Germinal center (tissue), 1 donor: Measurements from ENCODE around the gene MAP3K21.

ENCODE experiments used
- DNase-seq: peaks from one replicate; pipeline ENCODE4 v3.0.0; 2012; ENCODE audit warnings: mixed read lengths, low spot score

Gene MAP3K21

DNA sequence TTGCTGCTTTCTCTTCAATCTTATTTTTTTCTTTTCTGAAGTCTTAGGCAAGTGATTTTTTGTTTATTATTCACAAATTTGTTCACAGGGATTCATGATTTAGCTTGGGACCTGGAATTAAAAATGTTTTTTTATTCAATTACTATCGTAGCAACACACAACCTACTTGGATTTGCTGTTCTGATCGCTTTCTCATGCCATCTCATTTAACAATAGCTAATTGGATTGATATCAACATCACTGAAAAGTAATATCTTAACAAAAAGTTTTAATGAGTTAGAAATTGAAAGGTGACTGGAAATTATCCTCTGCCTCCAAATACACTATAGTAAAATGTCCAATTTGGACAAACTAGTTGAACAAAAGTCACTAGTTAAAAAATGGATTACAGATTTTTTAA is 32.4 kb downstream of the MAP3K21 start:
- DNase-seq, result no peak

DNA sequence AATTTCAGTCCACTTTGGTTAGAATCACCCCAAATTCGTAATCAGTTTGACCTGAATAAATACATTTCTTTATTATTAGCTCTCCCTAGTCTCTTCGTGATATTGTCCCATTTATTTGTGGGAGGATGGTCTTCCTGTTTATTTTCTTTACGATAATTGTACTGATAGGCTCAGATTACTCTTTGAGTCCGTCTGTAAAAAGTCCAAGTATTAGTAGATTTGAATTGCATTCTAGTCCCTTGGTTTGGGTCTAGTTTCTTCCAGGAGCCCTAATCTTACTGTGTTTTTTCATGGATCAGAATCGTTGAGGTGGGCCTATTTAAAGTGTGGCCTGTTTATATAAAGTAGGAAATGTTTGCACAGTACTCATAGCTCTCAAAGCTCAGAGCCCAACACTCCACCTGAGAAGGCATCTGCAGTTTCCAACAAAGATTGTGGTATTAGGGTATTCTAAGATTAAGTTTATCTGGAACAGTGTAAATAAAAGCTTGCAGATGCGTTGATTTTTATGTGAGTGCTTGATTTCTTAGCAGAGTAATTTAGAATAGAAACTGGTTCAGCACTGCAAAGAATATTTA is 33.1 kb downstream of the MAP3K21 start:
- DNase-seq, result no peak

- no peak for DNase-seq
Observed at GRCh38 chr1:233361876-233362275, 34.4 kb downstream of the MAP3K21 start.

DNA sequence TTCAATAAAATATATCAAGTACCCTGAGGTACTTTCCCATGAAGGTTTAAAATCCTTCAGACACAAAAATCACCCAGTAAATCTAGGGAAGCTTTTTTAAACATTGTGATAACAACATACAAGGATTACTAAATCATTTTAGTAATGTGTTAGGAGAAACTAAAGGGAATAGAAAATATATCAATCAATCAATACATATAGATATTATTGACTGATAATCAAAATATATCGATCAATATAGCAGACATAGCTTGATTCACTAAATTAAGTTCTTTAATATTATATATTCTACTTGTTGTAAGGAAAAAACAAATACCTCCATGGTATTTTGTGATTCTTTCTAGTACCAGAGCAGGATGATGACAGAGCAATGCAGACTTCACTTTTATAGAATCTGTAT is 35.2 kb downstream of the MAP3K21 start:
- no peak for DNase-seq

- no peak for DNase-seq
Observed at GRCh38 chr1:233364026-233364425, 36.5 kb downstream of the MAP3K21 start.

GRCh38 chr1:233364695-233365539 is 37.4 kb downstream of the MAP3K21 start:
- peak; percentile 8 for DNase-seq

- no peak for DNase-seq
Observed at GRCh38 chr1:233366575-233366974, 39.1 kb downstream of the MAP3K21 start.

- DNase-seq, result no peak
Observed at GRCh38 chr1:233367057-233367803, 39.7 kb downstream of the MAP3K21 start.

DNA sequence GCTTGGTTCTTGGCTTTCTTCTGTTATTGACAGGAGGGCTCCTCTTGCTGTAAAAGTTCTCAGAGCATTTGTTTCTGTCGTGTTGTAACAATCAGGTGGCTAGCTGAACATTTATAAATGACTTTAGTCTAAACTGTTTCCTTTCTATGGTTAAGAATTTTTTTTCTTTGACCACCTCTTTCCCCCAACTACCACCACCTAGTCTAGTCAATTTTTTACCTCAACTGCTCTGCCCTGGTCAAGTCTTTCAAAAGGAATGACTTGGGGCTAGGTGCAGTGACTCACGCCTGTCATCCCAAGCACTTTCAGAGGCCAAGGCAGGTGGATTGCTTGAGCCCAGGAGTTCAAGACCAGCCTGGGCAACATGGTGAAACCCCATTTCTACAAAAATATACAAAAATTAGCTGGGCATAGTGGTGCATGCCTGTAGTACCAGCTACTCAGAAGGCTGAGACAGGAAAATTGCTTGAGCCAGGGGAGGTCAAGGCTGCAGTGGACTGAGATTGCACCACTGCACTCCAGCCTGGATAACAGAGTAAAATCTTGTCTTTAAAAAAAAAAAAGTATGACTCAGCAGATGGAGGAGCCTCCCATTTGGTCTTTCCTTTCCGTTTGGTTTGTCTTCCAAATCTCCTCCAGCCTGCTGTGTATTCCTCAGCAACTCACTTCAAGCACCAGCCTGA is 40.7 kb downstream of the MAP3K21 start:
- no peak for DNase-seq

DNA sequence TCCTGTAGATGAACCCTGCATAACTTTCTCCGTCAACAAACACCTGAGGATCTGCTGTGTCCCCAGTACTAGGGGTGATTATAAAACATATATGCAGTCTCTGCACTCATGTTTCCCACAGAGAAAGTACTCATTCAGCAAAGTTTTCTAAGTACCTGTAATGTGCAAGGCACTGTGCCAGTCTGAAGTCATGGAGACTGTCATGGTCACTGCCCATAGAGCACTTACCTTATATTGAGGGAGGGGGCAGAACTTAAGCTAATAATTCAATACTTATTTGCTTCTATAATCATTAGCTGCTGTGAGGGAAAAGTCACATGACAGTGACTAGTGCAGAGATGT is 41.2 kb downstream of the MAP3K21 start:
- DNase-seq, result no peak

GRCh38 chr1:233372218-233373120 is 44.9 kb downstream of the MAP3K21 start:
- DNase-seq, result no peak

DNA sequence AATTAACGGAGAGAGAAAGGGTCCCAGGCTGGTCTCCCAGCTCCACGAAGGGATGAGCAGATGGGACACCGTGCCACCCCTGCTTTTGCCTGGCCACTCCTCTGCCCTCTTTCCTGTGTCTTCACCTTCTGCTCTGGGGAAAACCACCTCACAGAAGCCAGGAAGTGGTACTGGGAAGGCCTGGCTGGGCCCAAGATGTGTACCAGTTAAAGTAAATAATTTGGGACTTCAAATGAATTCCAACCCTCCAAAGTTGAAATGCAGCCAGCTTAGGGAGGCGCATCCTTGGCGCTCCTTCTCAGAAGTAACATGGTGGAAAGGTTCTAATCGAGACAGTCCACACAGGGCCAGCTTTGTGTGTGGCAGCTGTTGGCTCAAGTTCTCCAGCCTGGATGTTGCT is 45.7 kb downstream of the MAP3K21 start:
- no peak for DNase-seq

DNA sequence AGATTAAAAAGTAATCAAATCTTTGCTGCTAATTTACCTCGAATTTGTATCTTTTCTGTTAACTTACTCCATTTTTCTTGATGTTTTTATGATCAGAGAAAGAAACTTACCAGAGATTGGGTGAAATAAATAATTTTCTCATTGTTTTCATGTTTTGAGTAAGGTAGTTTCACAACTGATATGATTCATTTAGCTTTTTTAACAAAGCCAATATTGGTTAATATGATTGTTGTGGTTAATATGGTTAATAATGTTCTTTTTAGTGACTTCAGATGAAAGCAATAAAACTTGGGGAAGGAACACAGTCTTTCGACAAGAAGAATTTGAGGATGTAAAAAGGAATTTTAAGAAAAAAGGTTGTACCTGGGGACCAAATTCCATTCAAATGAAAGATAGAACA is 48.1 kb downstream of the MAP3K21 start:
- DNase-seq, result no peak

GRCh38 chr1:233376382-233377110 is 49.0 kb downstream of the MAP3K21 start:
- DNase-seq, result no peak

DNA sequence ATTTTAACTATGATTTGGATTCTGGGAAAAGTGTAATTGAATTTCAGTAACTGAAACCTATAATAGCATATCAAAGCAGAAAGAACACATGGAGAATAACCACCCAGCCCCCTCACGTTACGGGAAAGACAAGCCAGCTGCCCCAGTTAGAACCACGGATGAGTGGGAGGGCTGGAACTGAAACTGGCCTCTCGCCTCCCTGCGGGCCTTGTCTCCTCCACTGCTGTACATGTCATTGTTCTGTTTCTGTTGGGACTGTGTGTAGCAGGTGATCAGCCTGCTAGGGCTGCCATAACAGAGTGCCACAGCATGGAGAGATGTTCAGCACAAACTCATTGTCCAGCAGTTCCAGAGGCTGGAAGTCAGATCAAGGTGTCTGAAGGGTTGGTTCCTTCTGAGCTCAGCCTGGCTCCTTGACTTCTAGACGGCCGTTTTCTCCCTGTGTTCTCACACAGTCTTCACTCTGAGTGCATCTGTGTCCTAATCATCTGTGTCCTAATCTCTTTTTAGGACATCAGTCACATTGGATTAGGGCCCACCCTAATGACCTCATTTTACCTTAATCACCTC is 52.4 kb downstream of the MAP3K21 start:
- DNase-seq, result no peak

GRCh38 chr1:233381806-233382205 is 54.3 kb downstream of the MAP3K21 start:
- no peak for DNase-seq

- no peak for DNase-seq
Observed at GRCh38 chr1:233383984-233384383, 56.5 kb downstream of the MAP3K21 start.

DNA sequence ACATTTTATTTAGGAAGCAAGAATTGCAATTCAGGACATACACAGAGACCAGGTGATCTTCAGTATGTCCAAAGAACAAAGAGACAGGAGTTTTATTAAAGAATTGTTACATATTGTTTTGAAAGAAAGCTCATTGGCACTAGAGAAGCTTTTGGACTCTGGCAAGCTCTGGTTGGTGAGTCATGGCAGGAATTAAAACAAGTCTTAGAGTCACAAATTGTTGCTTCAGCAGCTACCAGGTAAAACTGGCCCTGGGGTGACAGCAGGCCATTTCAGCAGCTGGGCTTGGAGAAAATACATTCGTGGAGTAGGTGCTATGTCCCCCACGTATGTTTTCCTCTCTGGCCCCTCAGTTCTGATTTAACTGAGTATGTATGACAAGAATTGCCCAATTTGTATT is 58.8 kb downstream of the MAP3K21 start:
- DNase-seq, result no peak

GRCh38 chr1:233387585-233387984 is 60.1 kb downstream of the MAP3K21 start:
- DNase-seq, result no peak

DNA sequence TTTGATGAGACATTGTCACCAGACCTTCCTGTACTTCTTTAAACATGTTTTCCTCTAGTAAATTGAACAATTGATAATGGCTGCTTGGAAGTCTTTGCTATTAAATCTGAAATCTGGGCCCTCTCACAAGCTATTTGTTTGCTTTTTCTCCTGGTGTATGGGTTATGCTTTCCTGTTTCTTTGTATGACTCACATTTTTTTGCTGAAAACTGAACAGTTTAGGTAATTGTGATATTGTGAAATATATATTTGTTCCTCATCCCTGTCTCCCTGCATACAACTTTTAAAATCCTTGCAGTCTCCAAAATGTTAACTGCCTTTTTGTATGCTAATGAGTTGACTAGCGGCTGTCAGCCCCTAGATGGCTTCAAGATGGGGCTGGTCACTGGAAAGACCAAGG is 61.6 kb downstream of the MAP3K21 start:
- no peak for DNase-seq

DNA sequence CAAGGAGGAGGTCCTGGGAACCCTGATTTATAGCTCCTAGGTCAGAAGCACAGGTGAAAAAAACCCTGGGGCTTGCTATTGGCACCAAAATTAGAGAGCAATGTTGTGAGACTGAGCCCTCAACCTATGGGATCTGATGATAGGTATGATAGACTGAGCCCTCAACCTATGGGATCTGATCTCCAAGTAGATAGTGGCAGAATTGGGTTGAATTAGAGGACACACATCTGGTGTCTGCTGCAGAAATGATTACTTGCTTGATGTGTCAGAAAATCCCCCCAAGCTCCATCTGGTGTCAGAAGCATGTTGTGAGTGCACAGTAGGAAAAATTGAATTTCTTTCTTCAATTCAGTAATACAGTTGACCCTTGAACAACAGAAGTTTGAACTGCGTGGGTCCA is 62.4 kb downstream of the MAP3K21 start:
- DNase-seq, result no peak
